HUES64 (cell line): ENCODE data around the gene C16orf96.
A peak's percentile ranks its signal among the peaks of the same experiment; 100 is the strongest.

Experiments used
- H3K27ac ChIP-seq: 2 replicates; pipeline ENCODE4 v1.7.0; 2013; ENCODE audit warnings: low read depth, low read length, inconsistent platforms
- H3K27me3 ChIP-seq: 2 replicates; pipeline ENCODE4 v1.6.1; 2013; ENCODE audit warnings: mild to moderate bottlenecking, low read length; ENCODE audit not compliant: insufficient read depth
- H3K36me3 ChIP-seq: 2 replicates; pipeline ENCODE4 v1.6.1; 2013; ENCODE audit warnings: mild to moderate bottlenecking, low read length; ENCODE audit not compliant: insufficient read depth
- H3K4me1 ChIP-seq: 2 replicates; pipeline ENCODE4 v1.6.1; 2013; ENCODE audit warnings: mild to moderate bottlenecking, low read length, moderate library complexity; ENCODE audit not compliant: insufficient read depth
- H3K4me3 ChIP-seq: 2 replicates; pipeline ENCODE4 v1.5.1; 2013; ENCODE audit warnings: mild to moderate bottlenecking, low read length, moderate library complexity
- H3K9ac ChIP-seq: 2 replicates; pipeline ENCODE4 v1.6.1; 2013; ENCODE audit warnings: mild to moderate bottlenecking, low read depth, low read length
- H3K9me3 ChIP-seq: 2 replicates; pipeline ENCODE4 v1.6.1; 2013; ENCODE audit warnings: low read depth, low read length; ENCODE audit not compliant: insufficient read depth
- WGBS: fragments of 150-250, 120-280 bp; methylation state at CpG from one replicate; pipeline ENCODE4 v1.1.7; 2013; ENCODE audit warnings: missing lambda C conversion rate; 5-methylcytosine and 5-hydroxymethylcytosine counted together

The C16orf96 gene

GRCh38 chr16:4513881-4514280 is 42.3 kb upstream of the C16orf96 start:
- no peak overlapping the region for H3K4me3 ChIP-seq
- no peak overlapping the region for H3K9ac ChIP-seq
- 89% methylated on average over 7 of the region's 7 CpGs for WGBS
- H3K4me1 ChIP-seq: 0 out of 2 replicates have a peak, but pooled peaks cover 5% of the 10 kb centered on the region
- no peaks in the 10 kb centered on the region for H3K9me3 ChIP-seq
- peaks cover 43% of the 10 kb centered on the region for H3K36me3 ChIP-seq
- no peaks in the 10 kb centered on the region for H3K27me3 ChIP-seq
- no peak overlapping the region for H3K27ac ChIP-seq

- H3K4me3 ChIP-seq: no peak overlapping the region
- no peaks in the 10 kb centered on the region for H3K9me3 ChIP-seq
- no peaks in the 10 kb centered on the region for H3K27me3 ChIP-seq
- H3K9ac ChIP-seq: 0 out of 2 replicates have a peak overlapping the region, but pooled peaks have one; percentile 16
- no peak overlapping the region for H3K27ac ChIP-seq
- peaks cover 36% of the 10 kb centered on the region for H3K36me3 ChIP-seq
- WGBS: 89% methylated on average over 7 of the region's 7 CpGs
- H3K4me1 ChIP-seq: 0 out of 2 replicates have a peak, but pooled peaks cover 5% of the 10 kb centered on the region
These were observed 41.5 kb upstream of the C16orf96 start for GRCh38 chr16:4514606-4515005.

- peaks cover 5% of the 10 kb centered on the region; the same call in 1 of the 2 replicates for H3K4me1 ChIP-seq
- no peaks in the 10 kb centered on the region for H3K27me3 ChIP-seq
- no peak overlapping the region for H3K9ac ChIP-seq
- H3K9me3 ChIP-seq: no peaks in the 10 kb centered on the region
- H3K4me3 ChIP-seq: no peak overlapping the region
- H3K36me3 ChIP-seq: peaks cover 27% of the 10 kb centered on the region
- H3K27ac ChIP-seq: no peak overlapping the region
- WGBS: 92% methylated on average over 5 of the region's 5 CpGs
These were observed 40.4 kb upstream of the C16orf96 start for GRCh38 chr16:4515611-4516233.

- H3K27ac ChIP-seq: no peak overlapping the region
- H3K36me3 ChIP-seq: peaks cover 9% of the 10 kb centered on the region; the same call in 1 of the 2 replicates
- H3K4me1 ChIP-seq: peaks cover 19% of the 10 kb centered on the region; the same call in 1 of the 2 replicates
- H3K4me3 ChIP-seq: no peak overlapping the region
- H3K9ac ChIP-seq: no peak overlapping the region
- 61% methylated on average over 12 of the region's 12 CpGs for WGBS
- H3K9me3 ChIP-seq: no peaks in the 10 kb centered on the region
- no peaks in the 10 kb centered on the region for H3K27me3 ChIP-seq
These were observed 38.1 kb upstream of the C16orf96 start for GRCh38 chr16:4517812-4518680.

- no peaks in the 10 kb centered on the region for H3K27me3 ChIP-seq
- peak overlapping the region; percentile 6; the same call in 1 of the 2 replicates for H3K27ac ChIP-seq
- H3K4me3 ChIP-seq: no peak overlapping the region
- WGBS: 79% methylated on average over 15 of the region's 15 CpGs
- peaks cover under 1% of the 10 kb centered on the region; the same call in 1 of the 2 replicates for H3K36me3 ChIP-seq
- H3K9ac ChIP-seq: no peak overlapping the region
- H3K9me3 ChIP-seq: no peaks in the 10 kb centered on the region
- peaks cover 20% of the 10 kb centered on the region; the same call in 1 of the 2 replicates for H3K4me1 ChIP-seq
These were observed 36.7 kb upstream of the C16orf96 start for GRCh38 chr16:4519274-4520058.

- peaks cover 15% of the 10 kb centered on the region; the same call in 1 of the 2 replicates for H3K4me1 ChIP-seq
- no peak overlapping the region for H3K4me3 ChIP-seq
- H3K36me3 ChIP-seq: no peaks in the 10 kb centered on the region
- WGBS: 92% methylated on average over 7 of the region's 7 CpGs
- H3K9ac ChIP-seq: no peak overlapping the region
- H3K9me3 ChIP-seq: no peaks in the 10 kb centered on the region
- no peak overlapping the region for H3K27ac ChIP-seq
- no peaks in the 10 kb centered on the region for H3K27me3 ChIP-seq
These were observed 35.2 kb upstream of the C16orf96 start for GRCh38 chr16:4520913-4521312.

- peak overlapping the region; percentile 14 for H3K27ac ChIP-seq
- 76% methylated on average over 8 of the region's 8 CpGs for WGBS
These were observed 34.0 kb upstream of the C16orf96 start for GRCh38 chr16:4522051-4522581.

GRCh38 chr16:4523686-4524085 is 32.5 kb upstream of the C16orf96 start:
- no peaks in the 10 kb centered on the region for H3K27me3 ChIP-seq
- H3K27ac ChIP-seq: no peak overlapping the region
- H3K9me3 ChIP-seq: no peaks in the 10 kb centered on the region
- H3K9ac ChIP-seq: no peak overlapping the region
- 90% methylated on average over 4 of the region's 4 CpGs for WGBS
- no peaks in the 10 kb centered on the region for H3K36me3 ChIP-seq
- H3K4me3 ChIP-seq: no peak overlapping the region
- H3K4me1 ChIP-seq: peaks cover 15% of the 10 kb centered on the region; the same call in 1 of the 2 replicates

More at GRCh38 chr16:4522051-4522581, 34.0 kb upstream of the C16orf96 start:
- Histone ChIP-seq H3K4me1 (peaks cover 15% of the 10 kb centered on the region; the same call in 1 of the 2 replicates), H3K36me3 (no peaks in the 10 kb centered on the region), H3K4me3 (no peak overlapping the region), H3K27me3 (no peaks in the 10 kb centered on the region), H3K9ac (no peak overlapping the region), H3K9me3 (no peaks in the 10 kb centered on the region)

GRCh38 chr16:4524571-4524970 is 31.6 kb upstream of the C16orf96 start:
- Histone ChIP-seq H3K27me3 (no peaks in the 10 kb centered on the region), H3K9ac (no peak overlapping the region), H3K36me3 (no peaks in the 10 kb centered on the region), H3K9me3 (no peaks in the 10 kb centered on the region), H3K4me1 (peaks cover 23% of the 10 kb centered on the region), H3K27ac (no peak overlapping the region), H3K4me3 (no peak overlapping the region)

- H3K4me3 ChIP-seq: no peak overlapping the region
- H3K9ac ChIP-seq: no peak overlapping the region
- no peaks in the 10 kb centered on the region for H3K9me3 ChIP-seq
- WGBS: 88% methylated on average over 7 of the region's 7 CpGs
- no peaks in the 10 kb centered on the region for H3K27me3 ChIP-seq
- peaks cover 28% of the 10 kb centered on the region for H3K4me1 ChIP-seq
- H3K27ac ChIP-seq: no peak overlapping the region
- H3K36me3 ChIP-seq: no peaks in the 10 kb centered on the region
These were observed 31.1 kb upstream of the C16orf96 start for GRCh38 chr16:4525069-4525468.
